NB4 (cell line): ENCODE results near the gene PPCDC.

ENCODE experiments used
- DNase-seq: peaks from one replicate; pipeline ENCODE4 v3.0.0; 2010; ENCODE audit warnings: low read depth
- H3K4me3 ChIP-seq: one replicate; pipeline ENCODE4 v1.5.1; 2011; ENCODE audit warnings: mild to moderate bottlenecking, low read depth, low read length, moderate library complexity
- MYC ChIP-seq: IDR thresholded peaks from 2 replicates; pipeline ENCODE4 v1.6.1; 2011; ENCODE audit warnings: low read depth, low read length
- POLR2A ChIP-seq: IDR thresholded peaks from 2 replicates; pipeline ENCODE4 v1.6.1; 2011; ENCODE audit warnings: mild to moderate bottlenecking; ENCODE audit not compliant: insufficient read length; ENCODE audit errors: extremely low read depth
- TF ChIP-seq, protein P1 (sequence below): IDR thresholded peaks from 2 replicates; pipeline ENCODE4 v1.6.1; 2011; ENCODE audit warnings: low read depth, low read length
- TF ChIP-seq, protein P2 (sequence below): IDR thresholded peaks from one replicate; pipeline ENCODE4 v1.5.1; 2012; ENCODE audit warnings: low read depth, low read length

The PPCDC gene

DNA sequence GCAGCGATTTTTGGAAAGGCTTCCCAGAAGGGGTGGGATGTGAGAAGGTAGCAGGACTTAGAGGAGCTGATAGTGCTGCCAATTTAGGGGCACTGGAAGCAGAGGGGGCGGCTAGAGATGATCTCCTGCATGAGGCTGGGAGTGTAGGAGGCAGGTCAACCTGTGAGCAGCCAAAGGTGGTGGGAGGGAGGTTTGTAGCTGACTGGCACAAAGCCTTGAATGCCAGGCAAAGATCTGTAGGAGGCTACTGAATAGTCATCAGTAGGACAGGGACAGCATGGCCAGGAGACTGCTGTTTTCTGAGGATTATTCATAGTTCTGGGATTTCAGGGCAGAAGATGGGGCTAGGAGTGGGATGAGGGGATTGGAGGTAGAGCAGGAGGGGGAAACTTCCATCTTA, 25.8 kb upstream of the PPCDC start:
- TF ChIP-seq, protein P1, sequence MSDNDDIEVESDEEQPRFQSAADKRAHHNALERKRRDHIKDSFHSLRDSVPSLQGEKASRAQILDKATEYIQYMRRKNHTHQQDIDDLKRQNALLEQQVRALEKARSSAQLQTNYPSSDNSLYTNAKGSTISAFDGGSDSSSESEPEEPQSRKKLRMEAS = no peak
- no peak for TF ChIP-seq POLR2A
- TF ChIP-seq MYC = no peak
- TF ChIP-seq, protein P2, sequence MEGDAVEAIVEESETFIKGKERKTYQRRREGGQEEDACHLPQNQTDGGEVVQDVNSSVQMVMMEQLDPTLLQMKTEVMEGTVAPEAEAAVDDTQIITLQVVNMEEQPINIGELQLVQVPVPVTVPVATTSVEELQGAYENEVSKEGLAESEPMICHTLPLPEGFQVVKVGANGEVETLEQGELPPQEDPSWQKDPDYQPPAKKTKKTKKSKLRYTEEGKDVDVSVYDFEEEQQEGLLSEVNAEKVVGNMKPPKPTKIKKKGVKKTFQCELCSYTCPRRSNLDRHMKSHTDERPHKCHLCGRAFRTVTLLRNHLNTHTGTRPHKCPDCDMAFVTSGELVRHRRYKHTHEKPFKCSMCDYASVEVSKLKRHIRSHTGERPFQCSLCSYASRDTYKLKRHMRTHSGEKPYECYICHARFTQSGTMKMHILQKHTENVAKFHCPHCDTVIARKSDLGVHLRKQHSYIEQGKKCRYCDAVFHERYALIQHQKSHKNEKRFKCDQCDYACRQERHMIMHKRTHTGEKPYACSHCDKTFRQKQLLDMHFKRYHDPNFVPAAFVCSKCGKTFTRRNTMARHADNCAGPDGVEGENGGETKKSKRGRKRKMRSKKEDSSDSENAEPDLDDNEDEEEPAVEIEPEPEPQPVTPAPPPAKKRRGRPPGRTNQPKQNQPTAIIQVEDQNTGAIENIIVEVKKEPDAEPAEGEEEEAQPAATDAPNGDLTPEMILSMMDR = no peak
- no peak for DNase-seq
- H3K4me3 ChIP-seq = no peak overlapping the region

DNA sequence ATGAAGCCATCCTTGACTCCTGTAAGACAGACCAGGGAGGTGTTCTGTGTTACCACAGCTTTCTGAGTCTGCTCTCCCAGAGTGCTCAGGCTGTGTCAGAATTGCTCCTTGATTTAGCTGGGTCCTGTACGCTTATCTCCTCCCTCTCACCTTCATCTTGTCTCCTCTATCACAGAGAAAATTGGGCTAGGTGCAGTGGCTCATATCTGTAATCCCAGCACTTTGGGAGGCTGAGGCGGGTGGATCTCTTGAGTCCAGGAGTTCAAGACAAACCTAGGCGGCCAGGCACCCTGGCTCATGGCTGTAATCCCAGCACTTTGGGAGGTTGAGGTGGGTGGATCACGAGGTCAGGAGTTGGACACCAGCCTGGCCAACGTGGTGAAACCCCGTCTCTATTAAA, 22.1 kb upstream of the PPCDC start:
- DNase-seq = no peak
- TF ChIP-seq, protein P2 = no peak
- TF ChIP-seq POLR2A (no peak), MYC (no peak)
- TF ChIP-seq, protein P1 = no peak
- no peak overlapping the region for H3K4me3 ChIP-seq

DNA sequence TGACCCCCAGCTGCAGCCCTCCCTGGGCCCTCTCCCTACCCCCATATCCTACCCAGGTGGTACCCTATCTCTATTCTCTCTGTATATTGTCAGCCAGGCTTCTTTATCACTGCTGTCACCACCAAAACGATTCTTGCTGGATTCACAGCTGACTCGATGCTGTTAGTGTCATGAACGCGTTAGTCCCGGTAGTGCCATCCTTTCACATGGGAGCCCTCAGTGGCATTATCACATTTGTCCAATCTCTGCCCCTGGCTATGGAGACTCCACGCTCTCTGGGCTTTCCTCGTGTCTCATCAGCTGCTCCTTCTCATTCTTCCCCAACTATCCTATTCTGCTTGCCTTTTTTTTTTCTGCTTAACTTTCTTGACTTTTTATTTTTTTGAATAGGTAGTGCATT, 21.0 kb upstream of the PPCDC start:
- no peak for DNase-seq
- no peak for TF ChIP-seq MYC
- TF ChIP-seq, protein P2 = no peak
- TF ChIP-seq, protein P1 = no peak
- no peak for TF ChIP-seq POLR2A
- H3K4me3 ChIP-seq = no peak overlapping the region

DNA sequence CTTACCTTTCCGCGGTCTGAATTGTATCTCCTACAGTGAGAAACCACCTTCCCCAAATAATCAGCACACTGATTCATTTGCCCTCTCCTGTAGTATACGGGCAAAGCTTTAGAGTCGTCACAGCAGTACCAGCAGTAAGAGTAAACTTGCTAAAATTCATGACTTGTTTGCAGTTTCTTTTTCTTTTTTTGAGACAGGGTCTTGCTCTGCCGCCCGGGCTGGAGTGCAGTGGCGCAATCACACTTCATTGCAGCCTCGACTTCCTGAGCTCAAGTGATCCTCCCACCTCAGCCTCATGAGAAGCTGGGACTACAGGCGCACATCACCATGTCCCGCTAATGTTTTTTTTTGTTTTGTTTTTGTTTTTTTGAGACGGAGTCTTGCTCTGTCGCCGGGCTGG, 16.2 kb upstream of the PPCDC start:
- TF ChIP-seq, protein P1 = no peak
- no peak for TF ChIP-seq MYC
- TF ChIP-seq, protein P2 = no peak
- peak overlapping the region; percentile 55 for H3K4me3 ChIP-seq
- DNase-seq = peak; percentile 76

DNA sequence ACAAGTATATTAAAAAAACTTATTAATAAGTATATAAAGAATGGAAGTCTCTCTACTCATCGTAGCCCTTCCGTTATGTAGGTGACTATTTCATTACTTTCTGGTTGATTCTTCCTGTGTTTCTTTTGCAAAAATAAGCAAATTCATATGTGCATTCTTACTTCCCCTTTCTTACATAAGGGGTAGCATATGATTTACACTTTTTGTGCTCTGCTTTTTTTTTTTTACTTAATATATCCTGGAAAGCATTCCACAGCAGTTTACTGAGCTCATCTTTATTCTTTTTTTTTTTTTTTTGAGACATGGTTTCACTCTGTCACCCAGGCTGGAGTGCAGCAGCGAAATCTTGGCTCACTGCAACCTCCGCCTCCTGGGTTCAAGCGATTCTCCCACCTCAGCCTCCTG, 15.2 kb upstream of the PPCDC start:
- TF ChIP-seq, protein P1 = no peak
- TF ChIP-seq, protein P2 = no peak
- TF ChIP-seq MYC (no peak), POLR2A (no peak)
- peak overlapping the region; percentile 55 for H3K4me3 ChIP-seq
- peak; percentile 69 for DNase-seq
